CD14-positive monocyte (primary cell): ENCODE measurements around the gene SLC26A11. TPM values are rescaled to one million over a fixed set of nuclear protein-coding genes. Genes with fewer than 3 reads are reported as not detected.

ENCODE experiments used
- DNase-seq, 3 donors: peaks; one replicate each; pipeline ENCODE4 v3.0.0-alpha.2; 2011 to 2022
- H2AFZ ChIP-seq: 2 replicates; pipeline ENCODE4 v1.6.0; 2012; ENCODE audit warnings: mild to moderate bottlenecking, low read depth, low read length, inconsistent platforms; ENCODE audit not compliant: insufficient read depth, poor library complexity, severe bottlenecking
- H3K27ac ChIP-seq, 2 donors: 1 replicate in 1 of 2; 2 replicates in 1 of 2; pipeline ENCODE4 v1.5.1; 2012 to 2013; ENCODE audit warnings: low read length in 2 of 2, control low read depth in 1 of 2, inconsistent platforms in 1 of 2, low read depth in 1 of 2, mild to moderate bottlenecking in 1 of 2
- H3K27me3 ChIP-seq, 2 donors: one replicate each; pipeline versions ENCODE4 v1.6.0 to v1.6.1; 2011 to 2013; ENCODE audit warnings: low read length in 2 of 2; ENCODE audit not compliant: control insufficient read depth in 2 of 2, insufficient read depth in 2 of 2
- H3K36me3 ChIP-seq, 2 donors: replicated peaks in 1 of 2; 1 replicate in 1 of 2; 2 replicates in 1 of 2; pipeline versions ENCODE4 v1.5.1 to v1.6.1; 2012 to 2013; ENCODE audit warnings: low read length in 2 of 2, control low read depth in 1 of 2, inconsistent platforms in 1 of 2, mild to moderate bottlenecking in 1 of 2; ENCODE audit not compliant: insufficient read depth in 2 of 2, control insufficient read depth in 1 of 2
- H3K4me1 ChIP-seq, 2 donors: 1 replicate in 1 of 2; 2 replicates in 1 of 2; pipeline versions ENCODE4 v1.5.1 to v1.6.1; 2012 to 2013; ENCODE audit warnings: low read length in 2 of 2, control low read depth in 1 of 2, inconsistent platforms in 1 of 2, mild to moderate bottlenecking in 1 of 2, moderate library complexity in 1 of 2; ENCODE audit not compliant: insufficient read depth in 2 of 2, control insufficient read depth in 1 of 2
- H3K4me2 ChIP-seq: replicated peaks from 2 replicates; pipeline ENCODE3; 2012; ENCODE audit warnings: low read length, moderate library complexity, mild to moderate bottlenecking; ENCODE audit not compliant: poor library complexity, severe bottlenecking; ENCODE audit errors: extremely low read depth
- H3K4me3 ChIP-seq, 3 experiments: fragments of 200-600 bp in 1 of 3; sonication (generic) in 1 of 3; replicated peaks in 1 of 3; 1 replicate in 2 of 3; 2 replicates in 1 of 3; pipeline ENCODE4 v1.5.1; 2011 to 2013; ENCODE audit warnings: low read length in 3 of 3, mild to moderate bottlenecking in 3 of 3, control low read depth in 2 of 3, low read depth in 2 of 3, inconsistent platforms in 1 of 3, moderate library complexity in 1 of 3
- H3K79me2 ChIP-seq: 2 replicates; pipeline ENCODE4 v1.6.0; 2012; ENCODE audit warnings: mild to moderate bottlenecking, control low read depth, inconsistent platforms, low read length, moderate library complexity; ENCODE audit not compliant: insufficient read depth
- H3K9ac ChIP-seq: 2 replicates; pipeline ENCODE4 v1.6.0; 2017; ENCODE audit warnings: low read length, mild to moderate bottlenecking; ENCODE audit not compliant: insufficient read depth, poor library complexity, severe bottlenecking
- H3K9me3 ChIP-seq, 2 donors: replicated peaks in 1 of 2; 1 replicate in 1 of 2; 2 replicates in 1 of 2; pipeline versions ENCODE4 v1.5.1 to v1.6.1; 2012 to 2013; ENCODE audit warnings: low read length in 2 of 2, control low read depth in 1 of 2; ENCODE audit not compliant: control insufficient read depth in 1 of 2, insufficient read depth in 1 of 2
- H4K20me1 ChIP-seq: 2 replicates; pipeline ENCODE4 v1.6.0; 2012; ENCODE audit warnings: mild to moderate bottlenecking, low read length, control low read depth, moderate library complexity; ENCODE audit not compliant: insufficient read depth
- H3K27ac Mint-ChIP-seq, 7 donors: one replicate each; pipeline ENCODE4 v1.8.0; 2020; ENCODE audit warnings: mild to moderate bottlenecking in 7 of 7, mixed read lengths in 7 of 7, moderate library complexity in 6 of 7, inconsistent platforms in 2 of 7
- H3K27me3 Mint-ChIP-seq, 3 donors: one replicate each; pipeline ENCODE4 v1.8.0; 2021 to 2022; ENCODE audit warnings: low read depth in 3 of 3, mild to moderate bottlenecking in 3 of 3, mixed read lengths in 3 of 3, moderate library complexity in 3 of 3, inconsistent platforms in 1 of 3
- H3K36me3 Mint-ChIP-seq, 2 donors: one replicate each; pipeline ENCODE4 v1.8.0; 2020; ENCODE audit warnings: mixed read lengths in 2 of 2, inconsistent platforms in 1 of 2, mild to moderate bottlenecking in 1 of 2
- H3K4me1 Mint-ChIP-seq: one replicate; pipeline ENCODE4 v1.8.0; 2020; ENCODE audit warnings: mild to moderate bottlenecking, mixed read lengths
- H3K4me3 Mint-ChIP-seq, 2 donors: one replicate each; pipeline ENCODE4 v1.8.0; 2020; ENCODE audit warnings: mild to moderate bottlenecking in 2 of 2, mixed read lengths in 2 of 2, moderate library complexity in 1 of 2
- H3K9me3 Mint-ChIP-seq, 7 donors: one replicate each; pipeline ENCODE4 v1.8.0; 2020 to 2022; ENCODE audit warnings: mixed read lengths in 7 of 7, mild to moderate bottlenecking in 6 of 7, moderate library complexity in 6 of 7, inconsistent platforms in 2 of 7
- CTCF ChIP-seq: fragments of 200-600 bp; IDR thresholded peaks from one replicate; pipeline ENCODE4 v1.8.0; 2022; ENCODE audit warnings: antibody characterized with exemption, mild to moderate bottlenecking
- WGBS: methylation state at CpG from one replicate; pipeline ENCODE4 v1.1.5; 2013; ENCODE audit warnings: missing lambda C conversion rate; ENCODE audit not compliant: insufficient coverage; 5-methylcytosine and 5-hydroxymethylcytosine counted together
- intact Hi-C, 2 donors: fragments of 100-400 bp; cut with micrococcal nuclease; formaldehyde crosslinking; loops; one replicate each; pipeline versions ENCODE4 v1.15.0 to v1.15.1; 2023
- polyA plus RNA-seq, 3 donors: library from polyadenylated mRNA; depleted of rRNA in 1 of 3; unstranded in 2 of 3; stranded (reverse) in 1 of 3; fragments of 300-500 nt in 2 of 3; fragments of >200 nt in 1 of 3; fragmentation: Illumina TruSeq in 2 of 3; gene quantifications; 1 replicate in 2 of 3; 2 replicates in 1 of 3; pipeline ENCODE4 v1.2.3, GENCODE V29; 2012 to 2021

The SLC26A11 gene
- polyA plus RNA-seq, 3 donors, result 1.8 to 29.7 (median 2.6) TPM

- Histone ChIP-seq H3K4me1 (peaks cover 24 to 39% of the 10 kb centered on the region in 2 donors), H3K27me3 (peaks cover 3 to 25% of the 10 kb centered on the region in 2 donors), H3K9ac (peak overlapping the region; percentile 100), H3K4me2 (peak overlapping the region; percentile 92), H4K20me1 (peaks cover 41% of the 10 kb centered on the region), H2AFZ (peak overlapping the region; percentile 70), H3K4me3 (peak overlapping the region; percentile 58 to 95 (median 86)), H3K36me3 (peaks cover 34 to 39% of the 10 kb centered on the region in 2 donors), H3K9me3 (no peaks in the 10 kb centered on the region), H3K27ac (peak overlapping the region; percentile 99), H3K79me2 (peaks cover 32% of the 10 kb centered on the region)
- 4% methylated on average over 4 of the region's 5 CpGs for WGBS
- Mint-ChIP-seq H3K9me3 (peaks cover 0 to 11% (median 2%) of the 10 kb centered on the region in 7 donors), H3K4me3 (peak overlapping the region; percentile 91 to 93), H3K27ac (peak overlapping the region; percentile 93 to 99 (median 97)), H3K4me1 (peaks cover 29% of the 10 kb centered on the region), H3K27me3 (peaks cover 34 to 64% (median 46%) of the 10 kb centered on the region in 3 donors), H3K36me3 (peaks cover 52 to 55% of the 10 kb centered on the region in 2 donors)
- DNase-seq, result no peak
- no peak for TF ChIP-seq CTCF
- intact Hi-C loops, result loop anchor here (2.0 to 5.0 kb wide), 3 partner anchors 13 to 43 kb away; partner anchors contain the start of gene RNF213 (in 2 of the 2)
Measured at GRCh38 chr17:80219763-80220053, 519 bp upstream of the SLC26A11 start.

- H3K4me1 Mint-ChIP-seq, result peaks cover 27% of the 10 kb centered on the region
- TF ChIP-seq CTCF, result no peak
- WGBS, result 24% methylated on average over 21 of the region's 41 CpGs
Measured at GRCh38 chr17:80220736-80221215, 549 bp downstream of the SLC26A11 start.

More at GRCh38 chr17:80220736-80221215, 549 bp downstream of the SLC26A11 start:
- Histone ChIP-seq H3K36me3 (peaks cover 25 to 29% of the 10 kb centered on the region in 2 donors), H3K27me3 (peaks cover 3 to 28% of the 10 kb centered on the region in 2 donors), H3K4me1 (peaks cover 19 to 33% of the 10 kb centered on the region in 2 donors), H2AFZ (peak overlapping the region; percentile 70), H3K4me3 (peak overlapping the region; percentile 58 to 95 (median 86)), H3K79me2 (peaks cover 28% of the 10 kb centered on the region), H3K27ac (no peak overlapping the region), H4K20me1 (peaks cover 35% of the 10 kb centered on the region), H3K9me3 (no peaks in the 10 kb centered on the region), H3K4me2 (peak overlapping the region; percentile 92), H3K9ac (peak overlapping the region; percentile 100)
- Mint-ChIP-seq H3K4me3 (peak overlapping the region; percentile 79 to 87), H3K27ac (peak overlapping the region in 3 of 7 donors; percentile 45 to 80 (median 75)), H3K9me3 (peaks cover 0 to 9% (median 2%) of the 10 kb centered on the region in 7 donors), H3K27me3 (peaks cover 34 to 71% (median 46%) of the 10 kb centered on the region in 3 donors), H3K36me3 (peaks cover 42 to 46% of the 10 kb centered on the region in 2 donors)
- intact Hi-C loops, result loop anchor here (2.0 to 5.0 kb wide), 2 partner anchors 14 to 42 kb away; partner anchors contain the start of gene RNF213 (in 2 of the 2)
- DNase-seq, result no peak
